Natural killer cell (primary cell): ENCODE measurements around the gene KRTAP10-9. TPM values are rescaled to one million over a fixed set of nuclear protein-coding genes. Genes with fewer than 3 reads are reported as not detected.
"Not testable (repeated sequence)": the region's sequence is repeated elsewhere in the genome, so short reads cannot be mapped to it uniquely, and the experiment has no call there.

Source experiments
- ATAC-seq, 3 donors: fragments of 150-1000 bp in 2 of 3; fragments of 200-7000 bp in 1 of 3; cut with Tn5 transposase; 1 replicate in 1 of 3; 2 replicates in 2 of 3; pipeline ENCODE4 v1.10.0; 2021; ENCODE audit warnings: mild to moderate bottlenecking in 2 of 3, moderate library complexity in 2 of 3
- DNase-seq, 2 donors: peaks; one replicate each; pipeline versions ENCODE4 v3.0.0 to v3.0.0-alpha.2; 2013 to 2021; ENCODE audit warnings: mixed read lengths in 1 of 2
- H3K27ac ChIP-seq: one replicate; pipeline ENCODE4 v1.5.1; 2013; ENCODE audit warnings: mild to moderate bottlenecking, low read length
- H3K27me3 ChIP-seq: one replicate; pipeline ENCODE4 v1.6.1; 2013; ENCODE audit warnings: low read length; ENCODE audit not compliant: control insufficient read depth, insufficient read depth
- H3K36me3 ChIP-seq: one replicate; pipeline ENCODE4 v1.6.1; 2013; ENCODE audit warnings: low read length; ENCODE audit not compliant: control insufficient read depth, insufficient read depth
- H3K4me1 ChIP-seq: one replicate; pipeline ENCODE4 v1.6.1; 2013; ENCODE audit warnings: low read length; ENCODE audit not compliant: control insufficient read depth, insufficient read depth
- H3K4me3 ChIP-seq: one replicate; pipeline ENCODE4 v1.5.1; 2013; ENCODE audit warnings: low read length
- H3K9me3 ChIP-seq: one replicate; pipeline ENCODE4 v1.6.1; 2013; ENCODE audit warnings: low read length; ENCODE audit not compliant: control insufficient read depth, insufficient read depth
- H3K27ac Mint-ChIP-seq, 2 donors: one replicate each; pipeline ENCODE4 v1.8.0; 2022; ENCODE audit warnings: mild to moderate bottlenecking in 2 of 2, mixed read lengths in 2 of 2, moderate library complexity in 1 of 2
- H3K27me3 Mint-ChIP-seq, 2 donors: one replicate each; pipeline ENCODE4 v1.8.0; 2022; ENCODE audit warnings: low read depth in 2 of 2, mixed read lengths in 2 of 2
- H3K36me3 Mint-ChIP-seq: one replicate; pipeline ENCODE4 v1.8.0; 2022; ENCODE audit warnings: mixed read lengths
- H3K4me1 Mint-ChIP-seq, 2 donors: one replicate each; pipeline ENCODE4 v1.8.0; 2022; ENCODE audit warnings: mixed read lengths in 2 of 2
- H3K4me3 Mint-ChIP-seq: one replicate; pipeline ENCODE4 v1.8.0; 2022; ENCODE audit warnings: mild to moderate bottlenecking, moderate library complexity, mixed read lengths
- H3K9me3 Mint-ChIP-seq, 2 donors: one replicate each; pipeline ENCODE4 v1.8.0; 2022; ENCODE audit warnings: mixed read lengths in 2 of 2
- WGBS: methylation state at CpG from one replicate; pipeline ENCODE4 v1.1.7; 2013; ENCODE audit warnings: missing lambda C conversion rate; ENCODE audit not compliant: insufficient coverage; 5-methylcytosine and 5-hydroxymethylcytosine counted together
- intact Hi-C: fragments of 100-400 bp; cut with micrococcal nuclease; formaldehyde crosslinking; loops from one replicate; pipeline ENCODE4 v1.14.2; 2022
- total RNA-seq, 4 donors: library from RNA; stranded (reverse); fragments of 120-200 nt in 1 of 4; gene quantifications; one replicate each; pipeline versions ENCODE4 v1.2.3 to v1.2.4, GENCODE V29; 2013 to 2022
- TF ChIP-seq, protein P1 (sequence below): fragments of 200-600 bp; IDR thresholded peaks from one replicate; pipeline ENCODE4 v1.8.0; 2022; ENCODE audit warnings: antibody characterized with exemption

Gene KRTAP10-9
- total RNA-seq, 3 donors from 2014 or later (not counting 1 experiment from before 2014, with no cell fraction given), result not detected

DNA sequence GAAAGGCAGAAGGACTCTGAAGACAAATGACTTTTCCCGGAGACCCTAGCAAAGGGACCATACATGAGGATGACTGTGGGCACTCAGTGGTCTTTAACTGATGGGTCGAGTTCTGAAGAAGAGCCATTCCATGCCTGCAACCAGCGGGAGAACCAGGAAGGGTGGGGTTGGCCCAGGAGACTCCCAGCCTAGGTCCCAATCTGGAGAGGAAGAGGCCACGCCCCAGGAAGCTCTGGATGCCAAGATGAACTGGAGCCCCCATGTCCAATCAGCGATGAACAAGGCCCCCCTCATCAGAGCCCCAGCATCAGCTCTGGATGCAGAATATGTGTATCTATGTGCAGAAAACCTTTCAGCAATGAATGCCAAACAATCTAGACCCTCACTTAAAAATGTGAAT is 13.9 kb downstream of the KRTAP10-9 start:
- Histone ChIP-seq H3K27ac (no peak overlapping the region), H3K4me1 (no peaks in the 10 kb centered on the region), H3K36me3 (no peaks in the 10 kb centered on the region), H3K9me3 (peaks cover 17% of the 10 kb centered on the region), H3K27me3 (peaks cover 2% of the 10 kb centered on the region), H3K4me3 (no peak overlapping the region)
- DNase-seq (no peak), ATAC-seq (no peak)
- no peak overlapping the region for H3K4me3 Mint-ChIP-seq
- 92% methylated on average over 5 of the region's 5 CpGs for WGBS
- TF ChIP-seq, protein P1, sequence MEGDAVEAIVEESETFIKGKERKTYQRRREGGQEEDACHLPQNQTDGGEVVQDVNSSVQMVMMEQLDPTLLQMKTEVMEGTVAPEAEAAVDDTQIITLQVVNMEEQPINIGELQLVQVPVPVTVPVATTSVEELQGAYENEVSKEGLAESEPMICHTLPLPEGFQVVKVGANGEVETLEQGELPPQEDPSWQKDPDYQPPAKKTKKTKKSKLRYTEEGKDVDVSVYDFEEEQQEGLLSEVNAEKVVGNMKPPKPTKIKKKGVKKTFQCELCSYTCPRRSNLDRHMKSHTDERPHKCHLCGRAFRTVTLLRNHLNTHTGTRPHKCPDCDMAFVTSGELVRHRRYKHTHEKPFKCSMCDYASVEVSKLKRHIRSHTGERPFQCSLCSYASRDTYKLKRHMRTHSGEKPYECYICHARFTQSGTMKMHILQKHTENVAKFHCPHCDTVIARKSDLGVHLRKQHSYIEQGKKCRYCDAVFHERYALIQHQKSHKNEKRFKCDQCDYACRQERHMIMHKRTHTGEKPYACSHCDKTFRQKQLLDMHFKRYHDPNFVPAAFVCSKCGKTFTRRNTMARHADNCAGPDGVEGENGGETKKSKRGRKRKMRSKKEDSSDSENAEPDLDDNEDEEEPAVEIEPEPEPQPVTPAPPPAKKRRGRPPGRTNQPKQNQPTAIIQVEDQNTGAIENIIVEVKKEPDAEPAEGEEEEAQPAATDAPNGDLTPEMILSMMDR, result no peak
- peaks cover 0 to 5% of the 10 kb centered on the region in 2 donors for H3K4me1 Mint-ChIP-seq
- intact Hi-C loops, result no loop called here
- H3K36me3 Mint-ChIP-seq, result peaks cover 11% of the 10 kb centered on the region
- no peak overlapping the region for H3K27ac Mint-ChIP-seq
- peaks cover 4 to 16% of the 10 kb centered on the region in 2 donors for H3K9me3 Mint-ChIP-seq
- H3K27me3 Mint-ChIP-seq, result peaks cover 19 to 24% of the 10 kb centered on the region in 2 donors

- H3K27ac ChIP-seq, result no peak overlapping the region
- intact Hi-C loops, result no loop called here
- H3K9me3 Mint-ChIP-seq, result peaks cover 4 to 16% of the 10 kb centered on the region in 2 donors
- DNase-seq, result no peak
- H3K36me3 ChIP-seq, result no peaks in the 10 kb centered on the region
- H3K27me3 Mint-ChIP-seq, result peaks cover 14 to 23% of the 10 kb centered on the region in 2 donors
- peaks cover 17% of the 10 kb centered on the region for H3K9me3 ChIP-seq
- H3K27ac Mint-ChIP-seq, result no peak overlapping the region
- whole genome bisulfite sequencing, result 75% methylated on average over 13 of the region's 14 CpGs
- peaks cover 0 to 9% of the 10 kb centered on the region in 2 donors for H3K4me1 Mint-ChIP-seq
- H3K27me3 ChIP-seq, result peaks cover 2% of the 10 kb centered on the region
- H3K4me3 Mint-ChIP-seq, result no peak overlapping the region
- peaks cover 11% of the 10 kb centered on the region for H3K36me3 Mint-ChIP-seq
- no peak overlapping the region for H3K4me3 ChIP-seq
- H3K4me1 ChIP-seq, result peaks cover 3% of the 10 kb centered on the region
- TF ChIP-seq, protein P1, result no peak
- ATAC-seq, result no peak
Measured at GRCh38 chr21:44643741-44644310, 16.9 kb downstream of the KRTAP10-9 start.

DNA sequence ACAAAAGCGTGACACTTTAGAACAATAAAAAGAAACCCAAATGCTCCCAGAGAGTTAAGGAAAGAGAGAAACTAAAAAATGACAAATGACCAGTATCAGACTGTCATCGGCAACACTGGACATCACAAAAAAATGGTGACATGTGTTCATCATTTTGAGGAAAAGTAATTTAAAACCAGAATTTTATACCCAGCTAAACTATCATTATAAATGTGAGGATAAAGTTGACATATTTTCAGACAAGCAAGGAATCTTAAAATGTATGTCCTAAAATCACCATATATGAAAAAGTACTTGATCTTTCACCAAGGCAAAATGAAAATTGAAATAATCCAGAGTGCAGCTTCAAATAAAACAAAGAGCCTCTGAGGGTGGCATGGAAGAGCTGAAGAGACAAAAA is 18.0 kb downstream of the KRTAP10-9 start:
- Histone ChIP-seq H3K36me3 (no peaks in the 10 kb centered on the region), H3K4me1 (peaks cover 6% of the 10 kb centered on the region), H3K4me3 (no peak overlapping the region), H3K27ac (no peak overlapping the region), H3K9me3 (peaks cover 17% of the 10 kb centered on the region), H3K27me3 (peaks cover 2% of the 10 kb centered on the region)
- WGBS, result no CpG with 5 or more reads among the region's 2 CpGs
- H3K27ac Mint-ChIP-seq, result no peak overlapping the region
- H3K36me3 Mint-ChIP-seq, result peaks cover 11% of the 10 kb centered on the region
- DNase-seq (no peak), ATAC-seq (no peak)
- intact Hi-C loops, result no loop called here
- peaks cover 12 to 20% of the 10 kb centered on the region in 2 donors for H3K27me3 Mint-ChIP-seq
- TF ChIP-seq, protein P1, result no peak
- H3K4me3 Mint-ChIP-seq, result no peak overlapping the region
- peaks cover 4 to 16% of the 10 kb centered on the region in 2 donors for H3K9me3 Mint-ChIP-seq
- H3K4me1 Mint-ChIP-seq, result peaks cover 0 to 9% of the 10 kb centered on the region in 2 donors

DNA sequence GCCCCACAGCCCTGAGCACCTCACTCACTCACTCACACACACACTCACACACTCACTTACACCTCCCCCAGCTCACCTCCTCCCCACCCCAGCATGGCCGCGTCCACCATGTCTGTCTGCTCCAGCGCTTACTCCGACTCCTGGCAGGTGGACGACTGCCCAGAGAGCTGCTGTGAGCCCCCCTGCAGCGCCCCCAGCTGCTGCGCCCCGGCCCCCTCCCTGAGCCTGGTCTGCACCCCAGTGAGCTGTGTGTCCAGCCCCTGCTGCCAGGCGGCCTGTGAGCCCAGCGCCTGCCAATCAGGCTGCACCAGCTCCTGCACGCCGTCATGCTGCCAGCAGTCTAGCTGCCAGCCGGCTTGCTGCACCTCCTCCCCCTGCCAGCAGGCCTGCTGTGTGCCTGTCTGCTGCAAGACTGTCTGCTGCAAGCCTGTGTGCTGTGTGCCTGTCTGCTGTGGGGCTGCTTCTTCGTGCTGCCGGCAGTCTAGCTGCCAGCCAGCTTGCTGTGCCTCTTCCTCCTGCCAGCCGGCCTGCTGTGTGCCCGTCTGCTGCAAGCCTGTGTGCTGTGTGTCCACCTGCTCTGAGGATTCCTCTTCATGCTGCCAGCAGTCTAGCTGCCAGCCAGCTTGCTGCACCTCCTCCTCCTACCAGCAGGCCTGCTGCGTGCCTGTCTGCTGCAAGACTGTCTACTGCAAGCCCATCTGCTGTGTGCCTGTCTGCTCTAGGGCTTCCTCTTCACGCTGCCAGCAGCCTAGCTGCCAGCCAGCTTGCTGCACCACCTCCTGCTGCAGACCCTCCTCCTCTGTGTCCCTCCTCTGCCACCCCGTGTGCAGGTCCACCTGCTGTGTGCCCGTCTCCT is 19.7 kb downstream of the KRTAP10-9 start, which contains the start of gene KRTAP10-11:
TSS of gene KRTAP10-11 (plus strand) at position 49 of the 856 bp plus-strand sequence. CDS start at position 94, 45 bp downstream.
- intact Hi-C loops, H3K27ac ChIP-seq, H3K9me3 Mint-ChIP-seq, ATAC-seq, H3K27me3 Mint-ChIP-seq, H3K27me3 ChIP-seq, DNase-seq, H3K4me3 ChIP-seq, H3K27ac Mint-ChIP-seq, H3K36me3 ChIP-seq, H3K4me1 ChIP-seq, H3K4me3 Mint-ChIP-seq: not testable (repeated sequence)
- 80% methylated on average over 21 of the region's 21 CpGs for WGBS
- peaks cover 13% of the 10 kb centered on the region for H3K9me3 ChIP-seq
- H3K36me3 Mint-ChIP-seq, result peaks cover 11% of the 10 kb centered on the region
- peaks cover 0 to 12% of the 10 kb centered on the region in 2 donors for H3K4me1 Mint-ChIP-seq
